Liver (tissue), 9 donors: ENCODE measurements around the gene GAP43. TPM values are rescaled to one million over a fixed set of nuclear protein-coding genes. Genes with fewer than 3 reads are reported as not detected.
"Not testable (repeated sequence)": the region's sequence is repeated elsewhere in the genome, so short reads cannot be mapped to it uniquely, and the experiment has no call there.

ENCODE experiments used
- DNase-seq: peaks from one replicate; pipeline ENCODE4 v3.0.0-alpha.2; 2017; ENCODE audit warnings: low spot score
- H3K27ac ChIP-seq, 2 donors: one replicate each; pipeline ENCODE4 v1.7.0; 2013; ENCODE audit warnings: inconsistent platforms in 2 of 2, low read length in 2 of 2, control low read depth in 1 of 2, low read depth in 1 of 2, mild to moderate bottlenecking in 1 of 2
- H3K27me3 ChIP-seq, 4 donors: one replicate each; pipeline versions ENCODE4 v1.6.1 to v1.7.0; 2013; ENCODE audit warnings: low read length in 3 of 4, inconsistent platforms in 1 of 4, mild to moderate bottlenecking in 1 of 4, moderate library complexity in 1 of 4; ENCODE audit not compliant: control insufficient read depth in 4 of 4, insufficient read depth in 4 of 4
- H3K36me3 ChIP-seq, 4 donors: one replicate each; pipeline versions ENCODE4 v1.6.1 to v1.7.0; 2013; ENCODE audit warnings: low read length in 3 of 4, mild to moderate bottlenecking in 3 of 4, low read depth in 1 of 4, moderate library complexity in 1 of 4; ENCODE audit not compliant: control insufficient read depth in 4 of 4, insufficient read depth in 3 of 4
- H3K4me1 ChIP-seq, 4 donors: one replicate each; pipeline versions ENCODE4 v1.6.1 to v1.7.0; 2013; ENCODE audit warnings: low read length in 3 of 4, mild to moderate bottlenecking in 3 of 4, moderate library complexity in 1 of 4; ENCODE audit not compliant: control insufficient read depth in 4 of 4, insufficient read depth in 4 of 4
- H3K4me3 ChIP-seq, 3 donors: one replicate each; pipeline versions ENCODE4 v1.6.1 to v1.7.0; 2013; ENCODE audit warnings: low read length in 3 of 3, control low read depth in 1 of 3, low read depth in 1 of 3, mild to moderate bottlenecking in 1 of 3
- H3K9ac ChIP-seq, 2 donors: one replicate each; pipeline ENCODE4 v1.7.0; 2013; ENCODE audit warnings: low read length in 2 of 2, mild to moderate bottlenecking in 2 of 2, moderate library complexity in 2 of 2, control low read depth in 1 of 2, low read depth in 1 of 2
- H3K9me3 ChIP-seq, 4 donors: one replicate each; pipeline versions ENCODE4 v1.6.1 to v1.7.0; 2013; ENCODE audit warnings: low read length in 3 of 4; ENCODE audit not compliant: control insufficient read depth in 4 of 4
- ATF3 ChIP-seq: IDR thresholded peaks from 2 replicates; pipeline ENCODE4 v1.6.1; 2016; ENCODE audit warnings: antibody characterized with exemption
- CTCF ChIP-seq: fragments of 150-350 bp; IDR thresholded peaks from 2 replicates; pipeline ENCODE4 v1.5.1; 2017; ENCODE audit warnings: improper control_type of control experiment, low read depth, low read length; ENCODE audit not compliant: missing input control
- EGR1 ChIP-seq, 2 donors: IDR thresholded peaks; 2 replicates each; pipeline ENCODE4 v1.6.1; 2016 to 2018; ENCODE audit warnings: antibody characterized with exemption in 2 of 2, low read depth in 2 of 2
- FOXA1 ChIP-seq: IDR thresholded peaks from 2 replicates; pipeline ENCODE4 v1.6.1; 2016; ENCODE audit warnings: antibody characterized with exemption
- FOXA2 ChIP-seq: IDR thresholded peaks from 2 replicates; pipeline ENCODE4 v1.6.1; 2016; ENCODE audit warnings: antibody characterized with exemption
- GABPA ChIP-seq, 2 donors: IDR thresholded peaks in 1 of 2; conservative IDR thresholded peaks in 1 of 2; 2 replicates each; pipeline ENCODE4 v1.6.1; 2016; ENCODE audit warnings: antibody characterized with exemption in 2 of 2, mild to moderate bottlenecking in 1 of 2, moderate library complexity in 1 of 2
- HNF4A ChIP-seq, 2 donors: conservative IDR thresholded peaks; 2 replicates each; pipeline ENCODE4 v1.6.1; 2016; ENCODE audit warnings: antibody characterized with exemption in 2 of 2, mild to moderate bottlenecking in 2 of 2
- HNF4G ChIP-seq: IDR thresholded peaks from 2 replicates; pipeline ENCODE4 v1.6.1; 2016; ENCODE audit warnings: antibody characterized with exemption
- MAX ChIP-seq: IDR thresholded peaks from 2 replicates; pipeline ENCODE4 v1.6.1; 2016; ENCODE audit warnings: antibody characterized with exemption
- NR2F2 ChIP-seq: IDR thresholded peaks from 2 replicates; pipeline ENCODE4 v1.6.1; 2016; ENCODE audit warnings: antibody characterized with exemption
- REST ChIP-seq: IDR thresholded peaks from 2 replicates; pipeline ENCODE4 v1.6.1; 2016; ENCODE audit warnings: antibody characterized with exemption, mild to moderate bottlenecking
- RXRA ChIP-seq, 2 donors: IDR thresholded peaks; 2 replicates each; pipeline ENCODE4 v1.6.1; 2017 to 2018; ENCODE audit warnings: antibody characterized with exemption in 2 of 2, mild to moderate bottlenecking in 1 of 2
- SP1 ChIP-seq: IDR thresholded peaks from 2 replicates; pipeline ENCODE4 v1.6.1; 2018; ENCODE audit warnings: antibody characterized with exemption, mild to moderate bottlenecking
- TAF1 ChIP-seq: conservative IDR thresholded peaks from 2 replicates; pipeline ENCODE4 v1.6.1; 2016; ENCODE audit warnings: antibody characterized with exemption, mild to moderate bottlenecking
- YY1 ChIP-seq: IDR thresholded peaks from 2 replicates; pipeline ENCODE4 v1.6.1; 2016; ENCODE audit warnings: antibody characterized with exemption, mild to moderate bottlenecking
- WGBS: extraction: QIAGEN DNeasy Blood & Tissue Kit; methylation state at CpG from one replicate; pipeline ENCODE4 v1.1.7; 2013; 5-methylcytosine and 5-hydroxymethylcytosine counted together
- polyA plus RNA-seq, 2 donors: library from polyadenylated mRNA; stranded (reverse) in 1 of 2; unstranded in 1 of 2; fragments of 200-250 nt in 1 of 2; fragments of >200 nt in 1 of 2; fragmentation: Nextera tagmentation in 1 of 2; extraction: Ambion mirVana in 1 of 2; gene quantifications; one replicate each; pipeline versions ENCODE4 v1.2.1 to v1.2.3, GENCODE V29; 2013 to 2015
- total RNA-seq, 2 donors: library from RNA; depleted of rRNA; stranded (reverse); fragments of >200 nt; gene quantifications; one replicate each; pipeline ENCODE4 v1.2.3, GENCODE V29; 2014
- donor health status: healthy.
- donor health status: healthy.
- donor health status: healthy.
- donor health status: healthy.
- donor health status: healthy.

The GAP43 gene
- total and polyA plus RNA-seq, 4 donors: 0.06 TPM; not detected in 3

- no peaks in the 10 kb centered on the region for H3K36me3 ChIP-seq
- no peaks in the 10 kb centered on the region for H3K27me3 ChIP-seq
- no peak for DNase-seq
- peaks cover 0 to 3% (median 0%) of the 10 kb centered on the region in 4 donors for H3K9me3 ChIP-seq
- 82% methylated on average over 1 of the region's 1 CpG for WGBS
- H3K4me3 ChIP-seq: no peak overlapping the region
- no peak for TF ChIP-seq HNF4A (conservative IDR thresholded peaks at IDR 0.05)
- no peak for TF ChIP-seq FOXA1
- TF ChIP-seq SP1: no peak
- TF ChIP-seq CTCF: no peak
- peaks cover 0 to 2% (median under 1%) of the 10 kb centered on the region in 4 donors for H3K4me1 ChIP-seq
- no peak overlapping the region for H3K9ac ChIP-seq
- no peak overlapping the region for H3K27ac ChIP-seq
Measured at GRCh38 chr3:115727135-115727534, 103.8 kb downstream of the GAP43 start.

GRCh38 chr3:115728013-115728412 lies 104.7 kb downstream of the GAP43 start:
- Histone ChIP-seq H3K9ac (no peak overlapping the region), H3K36me3 (no peaks in the 10 kb centered on the region), H3K27me3 (no peaks in the 10 kb centered on the region), H3K4me1 (peaks cover 0 to 2% (median under 1%) of the 10 kb centered on the region in 4 donors), H3K27ac (no peak overlapping the region), H3K9me3 (peaks cover 0 to 3% (median 0%) of the 10 kb centered on the region in 4 donors), H3K4me3 (no peak overlapping the region)
- TF ChIP-seq RXRA (IDR thresholded peaks at IDR 0.05) (no peak), GABPA (IDR thresholded peaks at IDR 0.05 in 1 of 2, conservative IDR thresholded peaks at IDR 0.05 in 1 of 2) (no peak), MAX (no peak), CTCF (no peak), HNF4G (no peak), TAF1 (no peak)
- no peak for DNase-seq

- not testable (repeated sequence) for H3K27ac ChIP-seq, H3K9me3 ChIP-seq, H3K9ac ChIP-seq, DNase-seq, H3K36me3 ChIP-seq, H3K4me1 ChIP-seq, H3K27me3 ChIP-seq, H3K4me3 ChIP-seq
- WGBS: 89% methylated on average over 3 of the region's 3 CpGs
Measured at GRCh38 chr3:115736341-115736740, 113.0 kb downstream of the GAP43 start.

- Histone ChIP-seq H3K27me3 (no peaks in the 10 kb centered on the region), H3K4me1 (no peaks in the 10 kb centered on the region), H3K4me3 (no peak overlapping the region), H3K36me3 (no peaks in the 10 kb centered on the region), H3K9ac (no peak overlapping the region), H3K27ac (no peak overlapping the region), H3K9me3 (peaks cover 0 to 9% (median 0%) of the 10 kb centered on the region in 4 donors)
- 96% methylated on average over 5 of the region's 5 CpGs for WGBS
- DNase-seq: no peak
- no peak for TF ChIP-seq FOXA2
- no peak for TF ChIP-seq ATF3
- no peak for TF ChIP-seq REST
- no peak for TF ChIP-seq TAF1
- no peak for TF ChIP-seq MAX
- TF ChIP-seq SP1: no peak
- no peak for TF ChIP-seq YY1
- TF ChIP-seq GABPA (IDR thresholded peaks at IDR 0.05 in 1 of 2, conservative IDR thresholded peaks at IDR 0.05 in 1 of 2): no peak
- TF ChIP-seq EGR1 (IDR thresholded peaks at IDR 0.05; ENCODE audit: low read depth in 2 of 2): no peak
- TF ChIP-seq HNF4A (conservative IDR thresholded peaks at IDR 0.05): no peak
- TF ChIP-seq NR2F2: no peak
- TF ChIP-seq RXRA (IDR thresholded peaks at IDR 0.05): no peak
Measured at GRCh38 chr3:115741650-115742049, 118.3 kb downstream of the GAP43 start.
